ENCODE results near the gene SLC40A1.

- TF ChIP-seq POLR2A (IDR thresholded peaks at IDR 0.05; ENCODE audit: low read depth, low read length) (no peak), POLR2AphosphoS5 (IDR thresholded peaks at IDR 0.05; ENCODE audit: low read depth, low read length) (no peak), TAF1 (IDR thresholded peaks at IDR 0.05; ENCODE audit: low read depth, low read length) (no peak), PAX5 (IDR thresholded peaks at IDR 0.05; ENCODE audit: insufficient read depth, low read length, severe bottlenecking) (no peak), SPI1 (IDR thresholded peaks at IDR 0.05; ENCODE audit: low read depth, low read length) (no peak)
These were observed 64.0 kb downstream of the SLC40A1 start for GRCh38 chr2:189516546-189516945.

All from GM12891 (cell line).